ENCODE results near the gene CFH. TPM values are rescaled to one million over a fixed set of nuclear protein-coding genes. Genes with fewer than 3 reads are reported as not detected.
A peak's percentile ranks its signal among the peaks of the same experiment; 100 is the strongest.

Gene CFH
- total and polyA plus RNA-seq, 9 of the 15 experiments (the other 6 are each of a cell fraction or from before 2014, with no cell fraction given): 31.6 to 107 (median 48.3) TPM

DNA sequence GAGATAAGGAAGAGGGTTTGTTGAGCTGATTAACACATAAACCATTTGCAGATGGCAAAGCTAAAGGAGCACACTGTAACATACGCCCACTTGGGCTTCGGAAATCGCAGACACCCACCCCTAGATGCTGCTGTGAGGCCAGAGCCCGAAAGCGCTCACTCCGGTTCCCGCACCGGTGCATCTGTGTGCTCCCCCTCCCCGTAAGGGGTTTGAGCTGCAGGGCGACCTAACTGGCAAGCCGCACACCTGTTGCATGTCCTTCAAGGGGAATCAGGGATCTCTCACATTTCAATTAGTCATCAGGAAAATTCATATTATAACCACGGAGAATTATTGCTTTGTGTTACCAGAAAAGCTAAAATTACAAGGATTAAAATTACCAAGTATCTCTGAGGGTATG, 1.4 kb upstream of the CFH start (continued):
- TF ChIP-seq, protein P1, sequence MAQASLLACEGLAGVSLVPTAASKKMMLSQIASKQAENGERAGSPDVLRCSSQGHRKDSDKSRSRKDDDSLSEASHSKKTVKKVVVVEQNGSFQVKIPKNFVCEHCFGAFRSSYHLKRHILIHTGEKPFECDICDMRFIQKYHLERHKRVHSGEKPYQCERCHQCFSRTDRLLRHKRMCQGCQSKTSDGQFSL (CRISPR knock-in tag; IDR thresholded peaks at IDR 0.05): no peak
- TF ChIP-seq, protein P1 (tag; IDR thresholded peaks at IDR 0.05): no peak
- TF ChIP-seq, protein P2, sequence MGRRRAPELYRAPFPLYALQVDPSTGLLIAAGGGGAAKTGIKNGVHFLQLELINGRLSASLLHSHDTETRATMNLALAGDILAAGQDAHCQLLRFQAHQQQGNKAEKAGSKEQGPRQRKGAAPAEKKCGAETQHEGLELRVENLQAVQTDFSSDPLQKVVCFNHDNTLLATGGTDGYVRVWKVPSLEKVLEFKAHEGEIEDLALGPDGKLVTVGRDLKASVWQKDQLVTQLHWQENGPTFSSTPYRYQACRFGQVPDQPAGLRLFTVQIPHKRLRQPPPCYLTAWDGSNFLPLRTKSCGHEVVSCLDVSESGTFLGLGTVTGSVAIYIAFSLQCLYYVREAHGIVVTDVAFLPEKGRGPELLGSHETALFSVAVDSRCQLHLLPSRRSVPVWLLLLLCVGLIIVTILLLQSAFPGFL (CRISPR knock-in tag; IDR thresholded peaks at IDR 0.05): 0 out of 2 replicates have a peak, but pooled peaks have one; percentile 34
- TF ChIP-seq ERF (CRISPR knock-in tag; IDR thresholded peaks at IDR 0.05) (no peak), PHB2 (IDR thresholded peaks at IDR 0.05; ENCODE audit: low read depth) (no peak), HDAC6 (IDR thresholded peaks at IDR 0.05; ENCODE audit: low read depth, low read length) (no peak), ZZZ3 (IDR thresholded peaks at IDR 0.05) (no peak), POLR2AphosphoS5 (IDR thresholded peaks at IDR 0.05; ENCODE audit: control insufficient read depth, insufficient read depth, low read depth, low read length) (no peak), JUND (IDR thresholded peaks at IDR 0.05; ENCODE audit: borderline replicate concordance, low read depth, low read length) (no peak), JUND (tag; IDR thresholded peaks at IDR 0.05; ENCODE audit: borderline replicate concordance, low read depth, low read length) (no peak), ELF2 (CRISPR knock-in tag; IDR thresholded peaks at IDR 0.05) (no peak), SMC3 (conservative IDR thresholded peaks at IDR 0.05; ENCODE audit: insufficient read depth, low read depth, low read length) (no peak), RBBP5 (IDR thresholded peaks at IDR 0.05; ENCODE audit: borderline replicate concordance, insufficient read depth, low read length, poor library complexity, severe bottlenecking) (no peak), SLC30A9 (CRISPR knock-in tag; IDR thresholded peaks at IDR 0.05) (no peak), RBM39 (optimal IDR thresholded peaks at IDR 0.05; ENCODE audit: low read depth, low read length) (no peak), EGR1 (conservative IDR thresholded peaks at IDR 0.05) (0 out of 2 replicates have a peak, but pooled peaks have one; percentile 25), ZNF146 (CRISPR knock-in tag; IDR thresholded peaks at IDR 0.05; ENCODE audit: unreplicated experiment) (no peak), PCBP2 (IDR thresholded peaks at IDR 0.05; ENCODE audit: low read depth, low read length, poor library complexity, severe bottlenecking) (no peak), KLF1 (tag; IDR thresholded peaks at IDR 0.05) (no peak), CXXC5 (CRISPR knock-in tag; IDR thresholded peaks at IDR 0.05) (0 out of 2 replicates have a peak, but pooled peaks have one; percentile 5), TAF7 (tag; IDR thresholded peaks at IDR 0.05) (no peak), ARNT (IDR thresholded peaks at IDR 0.05) (no peak)
- TF ChIP-seq, protein P3, sequence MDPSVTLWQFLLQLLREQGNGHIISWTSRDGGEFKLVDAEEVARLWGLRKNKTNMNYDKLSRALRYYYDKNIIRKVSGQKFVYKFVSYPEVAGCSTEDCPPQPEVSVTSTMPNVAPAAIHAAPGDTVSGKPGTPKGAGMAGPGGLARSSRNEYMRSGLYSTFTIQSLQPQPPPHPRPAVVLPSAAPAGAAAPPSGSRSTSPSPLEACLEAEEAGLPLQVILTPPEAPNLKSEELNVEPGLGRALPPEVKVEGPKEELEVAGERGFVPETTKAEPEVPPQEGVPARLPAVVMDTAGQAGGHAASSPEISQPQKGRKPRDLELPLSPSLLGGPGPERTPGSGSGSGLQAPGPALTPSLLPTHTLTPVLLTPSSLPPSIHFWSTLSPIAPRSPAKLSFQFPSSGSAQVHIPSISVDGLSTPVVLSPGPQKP (CRISPR knock-in tag; IDR thresholded peaks at IDR 0.05): no peak
- TF ChIP-seq, protein P4, sequence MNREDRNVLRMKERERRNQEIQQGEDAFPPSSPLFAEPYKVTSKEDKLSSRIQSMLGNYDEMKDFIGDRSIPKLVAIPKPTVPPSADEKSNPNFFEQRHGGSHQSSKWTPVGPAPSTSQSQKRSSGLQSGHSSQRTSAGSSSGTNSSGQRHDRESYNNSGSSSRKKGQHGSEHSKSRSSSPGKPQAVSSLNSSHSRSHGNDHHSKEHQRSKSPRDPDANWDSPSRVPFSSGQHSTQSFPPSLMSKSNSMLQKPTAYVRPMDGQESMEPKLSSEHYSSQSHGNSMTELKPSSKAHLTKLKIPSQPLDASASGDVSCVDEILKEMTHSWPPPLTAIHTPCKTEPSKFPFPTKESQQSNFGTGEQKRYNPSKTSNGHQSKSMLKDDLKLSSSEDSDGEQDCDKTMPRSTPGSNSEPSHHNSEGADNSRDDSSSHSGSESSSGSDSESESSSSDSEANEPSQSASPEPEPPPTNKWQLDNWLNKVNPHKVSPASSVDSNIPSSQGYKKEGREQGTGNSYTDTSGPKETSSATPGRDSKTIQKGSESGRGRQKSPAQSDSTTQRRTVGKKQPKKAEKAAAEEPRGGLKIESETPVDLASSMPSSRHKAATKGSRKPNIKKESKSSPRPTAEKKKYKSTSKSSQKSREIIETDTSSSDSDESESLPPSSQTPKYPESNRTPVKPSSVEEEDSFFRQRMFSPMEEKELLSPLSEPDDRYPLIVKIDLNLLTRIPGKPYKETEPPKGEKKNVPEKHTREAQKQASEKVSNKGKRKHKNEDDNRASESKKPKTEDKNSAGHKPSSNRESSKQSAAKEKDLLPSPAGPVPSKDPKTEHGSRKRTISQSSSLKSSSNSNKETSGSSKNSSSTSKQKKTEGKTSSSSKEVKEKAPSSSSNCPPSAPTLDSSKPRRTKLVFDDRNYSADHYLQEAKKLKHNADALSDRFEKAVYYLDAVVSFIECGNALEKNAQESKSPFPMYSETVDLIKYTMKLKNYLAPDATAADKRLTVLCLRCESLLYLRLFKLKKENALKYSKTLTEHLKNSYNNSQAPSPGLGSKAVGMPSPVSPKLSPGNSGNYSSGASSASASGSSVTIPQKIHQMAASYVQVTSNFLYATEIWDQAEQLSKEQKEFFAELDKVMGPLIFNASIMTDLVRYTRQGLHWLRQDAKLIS (CRISPR knock-in tag; IDR thresholded peaks at IDR 0.05): 0 out of 2 replicates have a peak, but pooled peaks have one; percentile 27

All from K562 (cell line).